VCaP (cell line): Measurements from ENCODE around the gene SLC4A4.
"Not testable (repeated sequence)": the region's sequence is repeated elsewhere in the genome, so short reads cannot be mapped to it uniquely, and the experiment has no call there.

ENCODE experiments used
- H3K27ac ChIP-seq: fragments of 450-650 bp; 2 replicates; pipeline ENCODE4 v1.5.1; 2017
- CTCF ChIP-seq: fragments of 450-650 bp; conservative IDR thresholded peaks from 2 replicates; pipeline ENCODE4 v1.5.1; 2017; ENCODE audit warnings: mild to moderate bottlenecking, moderate library complexity

SLC4A4 gene

GRCh38 chr4:71404049-71404448 is 65.2 kb downstream of the SLC4A4 start:
- TF ChIP-seq CTCF: no peak
- H3K27ac ChIP-seq: no peak overlapping the region

GRCh38 chr4:71405791-71406190 is 67.0 kb downstream of the SLC4A4 start:
- TF ChIP-seq CTCF: no peak
- no peak overlapping the region for H3K27ac ChIP-seq

- no peak for TF ChIP-seq CTCF
- no peak overlapping the region for H3K27ac ChIP-seq
Measured at GRCh38 chr4:71406459-71406963, 67.7 kb downstream of the SLC4A4 start.

GRCh38 chr4:71408961-71409360 is 70.1 kb downstream of the SLC4A4 start:
- not testable (repeated sequence) for H3K27ac ChIP-seq

- no peak overlapping the region for H3K27ac ChIP-seq
- TF ChIP-seq CTCF: no peak
Measured at GRCh38 chr4:71411981-71412380, 73.2 kb downstream of the SLC4A4 start.

- H3K27ac ChIP-seq: no peak overlapping the region
- no peak for TF ChIP-seq CTCF
Measured at GRCh38 chr4:71415491-71415890, 76.7 kb downstream of the SLC4A4 start.

- H3K27ac ChIP-seq: no peak overlapping the region
- no peak for TF ChIP-seq CTCF
Measured at GRCh38 chr4:71417150-71417549, 78.3 kb downstream of the SLC4A4 start.

- TF ChIP-seq CTCF: no peak
- no peak overlapping the region for H3K27ac ChIP-seq
Measured at GRCh38 chr4:71426381-71427042, 87.7 kb downstream of the SLC4A4 start.
